Stimulated activated CD4-positive, alpha-beta T cell treated with anti-CD3 and anti-CD28 coated beads, Interleukin-1b, Interleukin-23, amount 100 ng/mL, for 48 hours (primary cell): ENCODE measurements around the gene PDZRN3.

Experiments used
- DNase-seq: peaks from one replicate; pipeline ENCODE4 v3.0.0-alpha.2; 2020

The PDZRN3 gene

GRCh38 chr3:73552700-73553099, 72.0 kb downstream of the PDZRN3 start:
- DNase-seq: no peak

- no peak for DNase-seq
Measured at GRCh38 chr3:73550032-73550431, 74.7 kb downstream of the PDZRN3 start.

- no peak for DNase-seq
Measured at GRCh38 chr3:73549051-73549600, 75.6 kb downstream of the PDZRN3 start.

- DNase-seq: no peak
Measured at GRCh38 chr3:73548436-73548835, 76.3 kb downstream of the PDZRN3 start.

GRCh38 chr3:73547427-73548248, 77.1 kb downstream of the PDZRN3 start:
- no peak for DNase-seq

- no peak for DNase-seq
Measured at GRCh38 chr3:73546961-73547360, 77.8 kb downstream of the PDZRN3 start.

GRCh38 chr3:73543412-73543811, 81.3 kb downstream of the PDZRN3 start:
- no peak for DNase-seq

- DNase-seq: no peak
Measured at GRCh38 chr3:73542136-73542535, 82.6 kb downstream of the PDZRN3 start.

- no peak for DNase-seq
Measured at GRCh38 chr3:73540969-73541740, 83.6 kb downstream of the PDZRN3 start.

GRCh38 chr3:73538486-73538885, 86.3 kb downstream of the PDZRN3 start:
- no peak for DNase-seq

GRCh38 chr3:73536952-73537351, 87.8 kb downstream of the PDZRN3 start:
- no peak for DNase-seq

GRCh38 chr3:73536336-73536895, 88.3 kb downstream of the PDZRN3 start:
- no peak for DNase-seq

- no peak for DNase-seq
Measured at GRCh38 chr3:73535931-73536330, 88.8 kb downstream of the PDZRN3 start.

- DNase-seq: no peak
Measured at GRCh38 chr3:73535137-73535536, 89.6 kb downstream of the PDZRN3 start.

GRCh38 chr3:73530022-73530396, 94.7 kb downstream of the PDZRN3 start:
- no peak for DNase-seq

- DNase-seq: no peak
Measured at GRCh38 chr3:73529308-73530021, 95.3 kb downstream of the PDZRN3 start.

GRCh38 chr3:73525591-73525990, 99.2 kb downstream of the PDZRN3 start:
- DNase-seq: no peak

- DNase-seq: no peak
Measured at GRCh38 chr3:73523661-73524060, 101.1 kb downstream of the PDZRN3 start.

- DNase-seq: no peak
Measured at GRCh38 chr3:73521734-73522336, 102.9 kb downstream of the PDZRN3 start.

- DNase-seq: no peak
Measured at GRCh38 chr3:73520931-73521461, 103.7 kb downstream of the PDZRN3 start.

- no peak for DNase-seq
Measured at GRCh38 chr3:73516631-73517030, 108.1 kb downstream of the PDZRN3 start.

GRCh38 chr3:73513260-73513659, 111.5 kb downstream of the PDZRN3 start:
- no peak for DNase-seq
